Karpas-422 (cell line): ENCODE measurements around the gene SEZ6L. TPM values are rescaled to one million over a fixed set of nuclear protein-coding genes. Genes with fewer than 3 reads are reported as not detected.

Experiments used
- DNase-seq: peaks from one replicate; pipeline ENCODE4 v3.0.0-alpha.2; 2015
- H2AFZ ChIP-seq: fragments of 200-600 bp; sonication (generic); 2 replicates; pipeline ENCODE4 v1.6.1; 2014; ENCODE audit warnings: antibody characterized with exemption, low read length, mixed read lengths
- H3K27ac ChIP-seq: fragments of 200-600 bp; sonication (generic); 2 replicates; pipeline ENCODE4 v1.5.1; 2014; ENCODE audit warnings: mild to moderate bottlenecking, low read length, moderate library complexity
- H3K27me3 ChIP-seq: fragments of 200-600 bp; sonication (generic); 2 replicates; pipeline ENCODE4 v1.6.1; 2014; ENCODE audit warnings: low read length, mixed read lengths
- H3K36me3 ChIP-seq: fragments of 200-600 bp; sonication (generic); 2 replicates; pipeline ENCODE4 v1.6.1; 2014; ENCODE audit warnings: low read length, mixed read lengths; ENCODE audit not compliant: insufficient read depth
- H3K4me1 ChIP-seq: fragments of 200-600 bp; sonication (generic); 2 replicates; pipeline ENCODE4 v1.6.1; 2014; ENCODE audit warnings: mild to moderate bottlenecking, low read length, mixed read lengths
- H3K4me2 ChIP-seq: fragments of 200-600 bp; sonication (generic); 2 replicates; pipeline ENCODE4 v1.6.1; 2014; ENCODE audit warnings: low read length, low read depth, mild to moderate bottlenecking; ENCODE audit not compliant: poor library complexity, severe bottlenecking
- H3K4me3 ChIP-seq: fragments of 200-600 bp; sonication (generic); 2 replicates; pipeline ENCODE4 v1.5.1; 2014; ENCODE audit warnings: mild to moderate bottlenecking, antibody characterized with exemption, low read length, mixed read lengths
- H3K79me2 ChIP-seq: fragments of 200-600 bp; sonication (generic); 2 replicates; pipeline ENCODE4 v1.6.1; 2014; ENCODE audit warnings: mild to moderate bottlenecking, low read length, mixed read lengths
- H3K9ac ChIP-seq: fragments of 200-600 bp; sonication (generic); 2 replicates; pipeline ENCODE4 v1.6.0; 2014; ENCODE audit warnings: low read length
- H3K9me2 ChIP-seq: fragments of 200-600 bp; sonication (generic), shearing (Covaris generic); replicated peaks from 2 replicates; pipeline ENCODE4 v1.6.0; 2014; ENCODE audit warnings: mild to moderate bottlenecking, low read length, moderate library complexity; ENCODE audit not compliant: insufficient read depth
- H3K9me3 ChIP-seq: fragments of 300-700, 200-600 bp; sonication (generic); 2 replicates; pipeline ENCODE4 v1.6.1; 2014; ENCODE audit warnings: low read length, mixed read lengths
- H4K20me1 ChIP-seq: fragments of 200-600 bp; sonication (generic); 2 replicates; pipeline ENCODE4 v1.6.1; 2014; ENCODE audit warnings: mild to moderate bottlenecking, antibody characterized with exemption, low read length, low read depth; ENCODE audit not compliant: insufficient read depth
- total RNA-seq: library from RNA; depleted of rRNA; stranded (reverse); fragments of >200 nt; shearing (Covaris generic); gene quantifications from 2 replicates; pipeline ENCODE4 v1.2.3, GENCODE V29; 2014; ENCODE audit warnings: low replicate concordance

SEZ6L gene
- total RNA-seq, 1 experiment from 2014 or later, result 0.41 TPM

DNA sequence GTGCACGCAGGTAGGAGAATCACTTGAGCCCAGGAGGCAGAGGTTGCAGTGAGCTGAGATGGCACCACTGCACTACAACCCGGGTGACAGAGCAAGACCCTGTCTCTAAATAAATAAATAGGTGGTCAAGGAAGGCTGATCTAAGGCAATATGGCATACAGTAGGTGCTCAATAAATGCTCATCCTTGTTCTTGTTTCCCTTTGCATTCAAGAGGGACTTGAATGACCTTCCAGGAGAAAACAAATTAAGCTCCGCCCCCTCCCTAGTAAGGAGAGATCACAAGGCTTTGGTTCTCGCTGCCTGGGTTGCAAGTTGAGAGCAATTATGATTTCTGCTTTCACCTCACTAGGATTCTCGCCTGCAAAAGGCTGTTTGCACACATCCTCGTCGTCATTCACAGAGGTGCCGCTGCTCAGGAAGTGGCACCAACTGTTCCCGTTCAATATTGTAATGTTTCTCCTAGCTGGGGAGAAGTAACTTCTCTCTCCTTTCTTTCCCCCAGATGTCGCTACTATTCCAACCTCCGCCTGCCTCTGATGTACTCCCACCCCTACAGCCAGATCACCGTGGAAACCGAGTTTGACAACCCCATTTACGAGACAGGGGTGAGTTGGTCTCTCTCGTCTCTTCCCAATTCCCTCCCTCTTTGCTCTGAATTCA, 208.0 kb downstream of the SEZ6L start:
- Histone ChIP-seq H3K4me3 (no peak overlapping the region), H3K79me2 (no peaks in the 10 kb centered on the region), H3K4me1 (peaks cover 57% of the 10 kb centered on the region), H3K4me2 (peak overlapping the region; percentile 29), H2AFZ (peak overlapping the region; percentile 45; the same call in 1 of the 2 replicates), H3K9me3 (no peaks in the 10 kb centered on the region), H3K36me3 (no peaks in the 10 kb centered on the region; the same call in 1 of the 2 replicates), H3K9me2 (no peaks in the 10 kb centered on the region), H3K27ac (peak overlapping the region; percentile 62), H3K9ac (peak overlapping the region; percentile 21), H3K27me3 (no peaks in the 10 kb centered on the region), H4K20me1 (no peaks in the 10 kb centered on the region)
- no peak for DNase-seq

- no peak overlapping the region for H3K9ac ChIP-seq
- DNase-seq, result no peak
- no peak overlapping the region for H3K27ac ChIP-seq
Observed at GRCh38 chr22:26380072-26380830, 211.0 kb downstream of the SEZ6L start.

GRCh38 chr22:26382782-26383181, 213.5 kb downstream of the SEZ6L start:
- no peaks in the 10 kb centered on the region for H3K9me2 ChIP-seq
- no peaks in the 10 kb centered on the region for H3K9me3 ChIP-seq
- no peak overlapping the region for H2AFZ ChIP-seq
- no peak overlapping the region; the same call in 1 of the 2 replicates for H3K9ac ChIP-seq
- DNase-seq, result no peak
- no peaks in the 10 kb centered on the region for H4K20me1 ChIP-seq
- peak overlapping the region; percentile 44 for H3K27ac ChIP-seq
- H3K4me2 ChIP-seq, result no peak overlapping the region
- H3K79me2 ChIP-seq, result no peaks in the 10 kb centered on the region
- no peaks in the 10 kb centered on the region; the same call in 1 of the 2 replicates for H3K36me3 ChIP-seq
- H3K27me3 ChIP-seq, result no peaks in the 10 kb centered on the region
- H3K4me3 ChIP-seq, result no peak overlapping the region
- H3K4me1 ChIP-seq, result peaks cover 76% of the 10 kb centered on the region

More at GRCh38 chr22:26380072-26380830, 211.0 kb downstream of the SEZ6L start:
- Histone ChIP-seq H3K4me1 (peaks cover 58% of the 10 kb centered on the region), H3K9me2 (no peaks in the 10 kb centered on the region), H3K79me2 (no peaks in the 10 kb centered on the region), H2AFZ (no peak overlapping the region), H3K36me3 (no peaks in the 10 kb centered on the region; the same call in 1 of the 2 replicates), H3K4me2 (no peak overlapping the region), H3K27me3 (no peaks in the 10 kb centered on the region), H3K4me3 (no peak overlapping the region), H3K9me3 (no peaks in the 10 kb centered on the region), H4K20me1 (no peaks in the 10 kb centered on the region)

GRCh38 chr22:26383968-26384556, 214.8 kb downstream of the SEZ6L start:
- H3K4me3 ChIP-seq, result peak overlapping the region; percentile 35; the same call in 1 of the 2 replicates
- no peaks in the 10 kb centered on the region for H3K27me3 ChIP-seq
- DNase-seq, result no peak
- H3K27ac ChIP-seq, result peak overlapping the region; percentile 97
- H3K36me3 ChIP-seq, result no peaks in the 10 kb centered on the region; the same call in 1 of the 2 replicates
- peaks cover 79% of the 10 kb centered on the region for H3K4me1 ChIP-seq
- H3K9ac ChIP-seq, result peak overlapping the region; percentile 68
- H2AFZ ChIP-seq, result no peak overlapping the region; the same call in 1 of the 2 replicates
- H3K4me2 ChIP-seq, result peak overlapping the region; percentile 63
- H4K20me1 ChIP-seq, result no peaks in the 10 kb centered on the region
- no peaks in the 10 kb centered on the region for H3K79me2 ChIP-seq
- no peaks in the 10 kb centered on the region for H3K9me3 ChIP-seq
- H3K9me2 ChIP-seq, result no peaks in the 10 kb centered on the region

- peak overlapping the region; percentile 29; the same call in 1 of the 2 replicates for H3K4me3 ChIP-seq
- peak; percentile 87 for DNase-seq
- peak overlapping the region; percentile 63 for H3K4me2 ChIP-seq
- no peaks in the 10 kb centered on the region for H4K20me1 ChIP-seq
- H3K79me2 ChIP-seq, result no peaks in the 10 kb centered on the region
- no peaks in the 10 kb centered on the region for H3K9me2 ChIP-seq
- peak overlapping the region; percentile 97 for H3K27ac ChIP-seq
- no peak overlapping the region for H2AFZ ChIP-seq
- no peaks in the 10 kb centered on the region for H3K27me3 ChIP-seq
- peak overlapping the region; percentile 68 for H3K9ac ChIP-seq
- H3K9me3 ChIP-seq, result no peaks in the 10 kb centered on the region
- H3K4me1 ChIP-seq, result peaks cover 82% of the 10 kb centered on the region
- no peaks in the 10 kb centered on the region; the same call in 1 of the 2 replicates for H3K36me3 ChIP-seq
Observed at GRCh38 chr22:26385164-26385563, 215.9 kb downstream of the SEZ6L start.

DNA sequence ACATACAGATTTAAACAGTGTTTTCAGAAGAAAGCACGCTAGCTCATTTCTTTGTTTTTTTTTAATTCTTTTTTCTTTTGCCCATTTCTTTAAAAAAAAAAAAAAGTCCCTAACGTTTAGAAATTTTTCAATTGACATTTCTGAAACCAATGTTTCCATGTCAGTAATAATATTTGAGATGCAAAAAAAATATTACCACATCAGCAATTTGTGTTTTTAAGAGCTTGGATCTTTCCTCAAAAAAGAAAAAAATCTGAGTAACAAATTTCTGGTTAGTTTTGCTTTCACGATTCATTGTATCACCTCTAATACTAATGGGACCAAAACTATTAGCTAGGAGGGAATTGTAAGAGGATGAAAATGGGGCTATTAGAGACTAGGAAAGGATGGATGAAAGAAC, 219.9 kb downstream of the SEZ6L start:
- no peaks in the 10 kb centered on the region for H3K79me2 ChIP-seq
- H3K9me2 ChIP-seq, result no peaks in the 10 kb centered on the region
- H2AFZ ChIP-seq, result no peak overlapping the region
- H3K9me3 ChIP-seq, result no peaks in the 10 kb centered on the region
- H3K4me3 ChIP-seq, result no peak overlapping the region
- no peaks in the 10 kb centered on the region for H4K20me1 ChIP-seq
- no peak overlapping the region for H3K9ac ChIP-seq
- no peaks in the 10 kb centered on the region for H3K27me3 ChIP-seq
- H3K4me2 ChIP-seq, result no peak overlapping the region
- H3K4me1 ChIP-seq, result peaks cover 53% of the 10 kb centered on the region
- no peak overlapping the region for H3K27ac ChIP-seq
- no peaks in the 10 kb centered on the region for H3K36me3 ChIP-seq
- DNase-seq, result no peak

GRCh38 chr22:26391091-26391490, 221.8 kb downstream of the SEZ6L start:
- Histone ChIP-seq H3K9me3 (no peaks in the 10 kb centered on the region), H3K4me2 (no peak overlapping the region), H3K4me1 (peaks cover 33% of the 10 kb centered on the region), H3K9ac (no peak overlapping the region), H2AFZ (no peak overlapping the region), H3K27ac (no peak overlapping the region), H3K36me3 (no peaks in the 10 kb centered on the region), H3K27me3 (no peaks in the 10 kb centered on the region), H3K79me2 (no peaks in the 10 kb centered on the region), H4K20me1 (no peaks in the 10 kb centered on the region), H3K4me3 (no peak overlapping the region), H3K9me2 (no peaks in the 10 kb centered on the region)
- no peak for DNase-seq

DNA sequence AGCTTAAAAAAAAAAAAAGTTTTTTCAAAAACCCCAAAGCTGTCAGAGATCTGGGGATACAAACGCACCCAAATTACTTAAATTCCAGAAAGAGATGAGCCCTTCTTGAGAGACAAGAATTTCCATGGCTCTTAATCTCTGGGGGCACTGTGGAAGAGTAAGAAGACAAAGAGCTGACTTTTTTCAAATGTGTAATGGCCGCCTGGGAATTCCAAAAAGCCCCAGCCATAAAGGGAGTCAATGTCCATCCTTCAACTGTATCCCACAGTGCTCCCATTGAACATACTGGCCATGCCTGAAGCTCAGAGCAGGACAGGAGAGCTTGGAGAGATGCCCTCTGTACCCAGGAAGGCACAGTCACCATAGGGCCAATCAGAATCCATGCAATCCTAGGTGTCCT, 222.4 kb downstream of the SEZ6L start:
- Histone ChIP-seq H3K4me1 (peaks cover 28% of the 10 kb centered on the region), H3K4me3 (no peak overlapping the region), H3K27me3 (no peaks in the 10 kb centered on the region), H3K36me3 (no peaks in the 10 kb centered on the region), H3K79me2 (no peaks in the 10 kb centered on the region), H3K9me2 (no peaks in the 10 kb centered on the region), H2AFZ (no peak overlapping the region), H3K27ac (no peak overlapping the region), H3K9ac (no peak overlapping the region), H3K4me2 (no peak overlapping the region), H4K20me1 (no peaks in the 10 kb centered on the region), H3K9me3 (no peaks in the 10 kb centered on the region)
- no peak for DNase-seq
